ENCODE results near the gene ANKS1A. TPM values are rescaled to one million over a fixed set of nuclear protein-coding genes. Genes with fewer than 3 reads are reported as not detected.
A peak's percentile ranks its signal among the peaks of the same experiment; 100 is the strongest.

ANKS1A gene
- total RNA-seq, 2 donors from 2014 or later: 34.9 to 36.4 TPM

- WGBS, 2 experiments (ENCODE audit: insufficient coverage in 1 of 2, insufficient read length in 1 of 2): 92 to 93% methylated on average over 4 to 9 of the region's 9 CpGs
- H3K36me3 Mint-ChIP-seq (ENCODE audit: low read depth): peaks cover 16% of the 10 kb centered on the region
- no peaks in the 10 kb centered on the region for H3K27me3 Mint-ChIP-seq (ENCODE audit: insufficient read depth)
- Histone ChIP-seq H3K27ac (ENCODE audit: low read depth, low read length) (no peak overlapping the region), H3K9ac (ENCODE audit: extremely low read depth, low read length, poor library complexity, severe bottlenecking) (no peak overlapping the region), H3K27me3 (ENCODE audit: control insufficient read depth, insufficient read depth, low read length, poor library complexity, severe bottlenecking) (no peaks in the 10 kb centered on the region), H3K9me3 (ENCODE audit: control insufficient read depth, low read length) (no peaks in the 10 kb centered on the region), H3K36me3 (ENCODE audit: control insufficient read depth, insufficient read depth, low read length) (no peaks in the 10 kb centered on the region), H3K4me1 (ENCODE audit: control insufficient read depth, insufficient read depth, low read length) (peaks cover 6% of the 10 kb centered on the region), H3K4me3 (ENCODE audit: low read length) (no peak overlapping the region)
- TF ChIP-seq CTCF (conservative IDR thresholded peaks at IDR 0.05): no peak
- H3K4me3 Mint-ChIP-seq: no peak overlapping the region
- H3K4me1 Mint-ChIP-seq: peaks cover 56% of the 10 kb centered on the region
- H3K9me3 Mint-ChIP-seq: no peaks in the 10 kb centered on the region
- no peak overlapping the region for H3K27ac Mint-ChIP-seq
- no peak for DNase-seq
These were observed 153.2 kb downstream of the ANKS1A start for GRCh38 chr6:35042031-35042815.

- DNase-seq: no peak
- Histone ChIP-seq H3K9ac (ENCODE audit: extremely low read depth, low read length, poor library complexity, severe bottlenecking) (no peak overlapping the region), H3K4me1 (ENCODE audit: control insufficient read depth, insufficient read depth, low read length) (peaks cover 12% of the 10 kb centered on the region), H3K27me3 (ENCODE audit: control insufficient read depth, insufficient read depth, low read length, poor library complexity, severe bottlenecking) (no peaks in the 10 kb centered on the region), H3K4me3 (ENCODE audit: low read length) (no peak overlapping the region), H3K9me3 (ENCODE audit: control insufficient read depth, low read length) (no peaks in the 10 kb centered on the region), H3K36me3 (ENCODE audit: control insufficient read depth, insufficient read depth, low read length) (no peaks in the 10 kb centered on the region), H3K27ac (ENCODE audit: low read depth, low read length) (no peak overlapping the region)
- WGBS, 2 experiments (ENCODE audit: insufficient coverage in 1 of 2, insufficient read length in 1 of 2): 81 to 100% methylated on average over 3 to 4 of the region's 4 CpGs
- Mint-ChIP-seq H3K36me3 (ENCODE audit: low read depth) (peaks cover 11% of the 10 kb centered on the region), H3K27ac (peak overlapping the region; percentile 80), H3K9me3 (no peaks in the 10 kb centered on the region), H3K4me1 (peaks cover 47% of the 10 kb centered on the region), H3K4me3 (no peak overlapping the region), H3K27me3 (ENCODE audit: insufficient read depth) (no peaks in the 10 kb centered on the region)
- no peak for TF ChIP-seq CTCF (conservative IDR thresholded peaks at IDR 0.05)
These were observed 154.5 kb downstream of the ANKS1A start for GRCh38 chr6:35043381-35044130.

- Mint-ChIP-seq H3K36me3 (ENCODE audit: low read depth) (peaks cover 11% of the 10 kb centered on the region), H3K27ac (peak overlapping the region; percentile 71), H3K4me3 (no peak overlapping the region), H3K27me3 (ENCODE audit: insufficient read depth) (no peaks in the 10 kb centered on the region), H3K4me1 (peaks cover 47% of the 10 kb centered on the region), H3K9me3 (no peaks in the 10 kb centered on the region)
- no peaks in the 10 kb centered on the region for H3K9me3 ChIP-seq (ENCODE audit: control insufficient read depth, low read length)
- H3K9ac ChIP-seq (ENCODE audit: extremely low read depth, low read length, poor library complexity, severe bottlenecking): no peak overlapping the region
- H3K36me3 ChIP-seq (ENCODE audit: control insufficient read depth, insufficient read depth, low read length): no peaks in the 10 kb centered on the region
- peak; percentile 12 for TF ChIP-seq CTCF (conservative IDR thresholded peaks at IDR 0.05)
- peak overlapping the region; percentile 97 for H3K27ac ChIP-seq (ENCODE audit: low read depth, low read length)
- H3K4me3 ChIP-seq (ENCODE audit: low read length): no peak overlapping the region
- H3K27me3 ChIP-seq (ENCODE audit: control insufficient read depth, insufficient read depth, low read length, poor library complexity, severe bottlenecking): no peaks in the 10 kb centered on the region
- WGBS, 2 experiments (ENCODE audit: insufficient coverage in 1 of 2, insufficient read length in 1 of 2): 59 to 70% methylated on average over 16 of the region's 16 CpGs
- peak; percentile 72 for DNase-seq
- H3K4me1 ChIP-seq (ENCODE audit: control insufficient read depth, insufficient read depth, low read length): peaks cover 12% of the 10 kb centered on the region
These were observed 155.2 kb downstream of the ANKS1A start for GRCh38 chr6:35044145-35044745.

All from endodermal cell (in vitro differentiated cells).